ENCODE results near the gene BTN2A1. TPM values are rescaled to one million over a fixed set of nuclear protein-coding genes. Genes with fewer than 3 reads are reported as not detected.

Gene BTN2A1
- polyA plus RNA-seq, 10 donors = 20.6 to 31.2 (median 25.7) TPM

DNA sequence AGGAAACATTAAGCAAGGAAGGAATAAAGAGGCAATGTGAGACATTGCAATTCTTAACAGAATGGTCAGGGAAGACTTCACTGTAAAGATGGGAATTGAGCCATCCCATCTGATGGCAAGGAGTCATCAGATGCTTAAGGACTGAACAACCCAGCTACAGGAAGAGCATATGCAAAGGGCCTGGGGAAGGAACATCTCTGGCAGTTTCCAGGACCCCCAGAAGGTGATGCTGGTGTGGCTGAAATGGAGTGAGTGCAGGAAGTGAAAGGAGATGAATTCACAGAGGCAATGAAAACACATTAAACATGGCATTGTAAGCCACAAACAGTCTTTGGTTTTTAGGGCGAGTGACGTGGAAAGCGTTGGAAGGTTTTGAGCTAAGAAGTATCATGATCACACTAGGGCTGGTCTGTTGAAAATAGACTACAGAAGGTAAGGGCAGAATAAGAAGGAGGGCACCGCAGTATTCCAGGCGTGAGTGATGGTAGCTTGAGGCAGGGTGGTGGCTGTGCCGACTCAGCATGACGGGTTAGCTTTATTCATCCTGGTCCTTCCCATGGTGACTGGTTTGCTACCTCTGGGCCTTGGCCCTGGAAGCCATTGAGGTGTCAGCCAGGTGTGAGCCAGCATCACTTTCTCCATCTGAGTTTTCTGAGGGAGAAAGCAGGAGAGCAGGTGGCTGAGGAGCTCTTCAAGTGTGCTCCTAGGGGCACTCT is 6.8 kb downstream of the BTN2A1 start:
- no peak for DNase-seq

DNA sequence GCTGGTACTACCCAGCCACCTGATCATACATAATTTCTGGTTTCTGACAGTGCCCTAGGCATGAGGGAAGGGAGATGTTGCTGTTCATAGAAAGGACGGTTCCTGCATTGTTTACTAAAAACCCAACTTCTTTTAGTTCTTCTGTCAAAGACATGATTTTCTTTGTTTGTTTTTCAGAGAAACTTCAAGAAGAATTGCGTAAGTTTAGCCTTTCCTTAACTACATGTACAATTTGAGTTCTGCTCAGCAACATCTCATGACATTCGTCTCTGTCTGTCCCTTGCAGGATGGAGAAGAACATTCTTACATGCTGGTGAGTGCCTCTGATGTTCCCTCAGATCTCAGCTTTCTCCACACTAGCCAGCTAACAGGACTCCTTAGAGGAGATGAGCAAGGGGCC is 8.0 kb downstream of the BTN2A1 start:
- DNase-seq = no peak

DNA sequence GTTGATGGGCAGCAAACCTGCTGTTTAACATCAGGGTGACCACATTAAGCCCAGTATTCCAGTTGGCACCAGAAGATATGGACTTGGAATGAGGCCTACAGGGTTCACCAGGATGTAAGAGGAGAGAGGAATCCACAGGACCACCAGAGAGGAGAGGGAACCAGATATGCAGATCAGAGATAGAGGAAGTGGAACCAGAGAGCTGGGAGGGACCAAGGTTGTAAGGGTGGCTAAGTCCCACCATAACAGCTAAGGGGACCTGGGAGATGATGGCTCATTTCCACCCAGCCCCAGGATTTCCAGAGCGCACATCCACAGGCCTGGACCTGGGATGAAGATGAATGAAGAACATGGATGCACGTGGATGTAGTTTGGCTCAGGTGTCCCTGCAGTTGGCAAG is 11.1 kb downstream of the BTN2A1 start:
- DNase-seq = no peak

DNA sequence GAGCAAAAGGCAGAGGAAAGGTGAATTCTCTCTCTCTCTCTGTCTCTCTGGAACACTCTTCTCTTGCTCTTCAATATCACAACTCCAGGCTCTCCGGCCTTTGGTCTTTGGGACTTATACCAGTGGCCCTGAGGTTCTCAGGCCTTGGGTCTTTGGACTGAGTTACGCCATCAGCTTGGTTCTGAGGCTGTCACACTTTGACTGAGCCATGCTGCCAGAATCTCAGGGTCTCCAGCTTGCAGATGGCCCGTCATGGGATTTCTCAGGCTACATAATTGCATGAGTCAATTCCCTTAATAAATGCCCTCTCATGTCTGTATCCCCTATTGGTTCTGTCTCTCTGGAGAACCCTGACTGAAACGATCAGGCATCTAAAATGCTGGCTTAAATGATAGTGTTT is 12.9 kb downstream of the BTN2A1 start:
- DNase-seq = no peak

DNA sequence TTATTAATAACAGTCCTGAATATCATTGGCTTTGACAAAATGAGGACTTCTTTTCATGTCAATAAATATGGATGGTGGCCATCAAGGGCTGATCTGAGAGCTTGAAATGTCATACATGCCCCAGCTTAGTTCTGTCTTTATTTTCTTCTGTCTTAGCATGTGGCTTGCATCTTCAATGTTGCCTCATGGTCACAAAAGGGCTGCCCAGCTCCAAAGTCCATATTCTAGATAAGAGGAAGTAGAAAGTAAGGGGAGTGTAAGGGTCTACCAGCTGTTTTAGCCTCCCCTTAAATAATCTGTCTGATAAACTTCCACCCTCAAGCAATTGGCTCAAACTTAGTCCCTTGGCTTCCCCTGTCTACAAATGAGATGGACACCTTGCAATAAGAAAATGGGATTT is 14.2 kb downstream of the BTN2A1 start:
- DNase-seq = no peak

DNA sequence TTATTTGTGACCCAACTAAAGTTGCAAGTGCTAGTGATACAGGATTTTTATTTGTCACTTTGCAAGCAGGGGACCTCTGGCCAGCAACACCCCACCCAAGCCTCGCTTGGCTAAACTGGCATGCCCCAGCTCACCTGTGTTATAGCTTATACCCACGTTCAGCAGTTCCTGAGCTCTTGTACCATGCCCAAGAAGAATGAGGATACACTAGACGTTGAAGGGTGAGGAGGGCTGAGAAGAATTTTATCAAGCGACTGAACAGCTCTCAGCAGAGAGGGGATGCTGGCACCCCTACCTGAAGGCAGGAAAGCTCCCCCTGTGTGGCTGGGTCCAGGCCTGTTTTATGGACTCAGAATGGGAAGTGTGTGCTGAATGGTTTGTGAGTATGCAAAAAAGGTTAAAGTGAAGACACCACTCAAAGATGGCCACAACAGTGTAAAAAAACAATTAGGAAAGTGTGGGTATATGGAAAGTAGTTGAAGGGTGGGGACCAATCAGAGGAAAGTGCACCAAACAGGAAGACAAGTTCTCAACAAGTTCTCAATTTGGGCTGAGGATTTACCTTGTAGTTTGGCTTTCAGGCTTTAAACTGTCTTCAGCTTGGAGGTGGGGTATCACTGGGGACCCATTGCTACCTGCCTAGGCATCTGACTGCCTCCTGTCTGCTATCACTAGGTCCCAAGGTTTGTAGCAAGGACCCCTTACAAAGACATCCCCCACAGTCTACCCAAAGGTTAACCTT is 15.0 kb downstream of the BTN2A1 start:
- DNase-seq = no peak

DNA sequence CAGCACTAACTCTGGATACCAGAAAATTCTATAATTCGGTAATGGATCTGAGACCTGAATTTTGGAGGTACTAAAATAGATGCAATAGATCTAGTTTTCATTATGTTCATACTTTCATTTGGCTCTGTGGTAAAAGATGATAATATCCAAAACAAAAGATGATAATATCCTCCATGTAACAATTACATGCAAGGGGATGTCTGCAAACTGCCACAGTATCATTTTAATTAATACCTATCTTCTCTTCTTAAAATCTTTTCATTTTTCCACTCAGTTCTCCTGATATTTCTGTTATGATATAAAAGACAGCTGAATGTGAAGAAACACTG is 15.6 kb downstream of the BTN2A1 start:
- DNase-seq = no peak

DNA sequence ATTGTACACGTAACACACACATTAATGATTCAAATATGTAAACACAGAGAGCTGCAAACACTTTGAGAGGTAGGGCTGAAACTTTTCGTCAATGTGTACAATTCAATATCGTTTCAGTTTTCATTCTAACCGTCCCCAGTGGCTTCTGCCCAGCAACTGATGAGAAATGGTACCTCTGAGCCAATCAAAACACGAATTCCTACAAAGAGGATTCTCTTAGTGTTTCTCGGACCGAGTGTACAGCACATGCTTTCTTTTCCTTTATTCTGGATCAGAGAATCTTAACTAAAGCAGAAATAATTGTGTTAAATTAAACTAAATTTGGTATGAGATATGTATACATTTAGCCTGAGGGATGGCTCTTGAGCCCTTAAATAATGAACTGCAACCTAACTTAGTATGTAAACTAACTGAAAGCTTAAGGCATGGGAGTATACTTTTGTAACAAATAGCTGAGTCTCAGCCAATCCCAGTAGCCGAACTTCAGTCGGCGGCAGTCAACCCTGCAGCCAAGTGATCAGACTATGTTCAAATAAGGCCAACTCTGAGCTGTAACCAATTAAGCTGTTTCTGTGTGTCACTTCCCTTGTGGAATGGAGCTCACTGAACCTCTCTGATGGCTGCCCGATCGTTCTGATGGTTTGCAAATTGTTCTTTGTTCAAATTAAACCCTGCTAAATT is 16.1 kb downstream of the BTN2A1 start:
- peak; percentile 90 to 96 (median 95) for DNase-seq

DNA sequence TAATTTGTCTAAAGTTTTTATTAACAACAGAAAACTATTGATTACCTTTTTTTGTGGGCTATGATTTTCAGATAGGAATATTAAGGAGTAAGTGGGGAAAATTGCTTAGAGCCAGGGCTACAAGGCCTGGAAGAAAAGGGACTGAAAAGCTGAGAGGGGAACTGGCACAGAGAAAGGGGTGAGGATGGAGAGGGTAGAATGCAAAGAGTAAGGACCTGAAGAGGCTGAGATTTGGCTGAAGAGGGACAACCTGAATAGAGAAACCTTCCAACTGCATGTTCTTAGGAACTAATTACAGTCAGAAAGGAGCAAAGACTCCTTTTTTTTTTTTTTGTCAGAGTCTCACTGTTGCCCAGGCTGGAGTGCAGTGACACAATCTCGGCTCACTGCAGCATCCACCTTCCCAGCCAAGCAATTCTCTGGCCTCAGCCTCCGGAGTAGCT is 16.7 kb downstream of the BTN2A1 start:
- DNase-seq = peak in 1 of 3 donors; percentile 20

DNA sequence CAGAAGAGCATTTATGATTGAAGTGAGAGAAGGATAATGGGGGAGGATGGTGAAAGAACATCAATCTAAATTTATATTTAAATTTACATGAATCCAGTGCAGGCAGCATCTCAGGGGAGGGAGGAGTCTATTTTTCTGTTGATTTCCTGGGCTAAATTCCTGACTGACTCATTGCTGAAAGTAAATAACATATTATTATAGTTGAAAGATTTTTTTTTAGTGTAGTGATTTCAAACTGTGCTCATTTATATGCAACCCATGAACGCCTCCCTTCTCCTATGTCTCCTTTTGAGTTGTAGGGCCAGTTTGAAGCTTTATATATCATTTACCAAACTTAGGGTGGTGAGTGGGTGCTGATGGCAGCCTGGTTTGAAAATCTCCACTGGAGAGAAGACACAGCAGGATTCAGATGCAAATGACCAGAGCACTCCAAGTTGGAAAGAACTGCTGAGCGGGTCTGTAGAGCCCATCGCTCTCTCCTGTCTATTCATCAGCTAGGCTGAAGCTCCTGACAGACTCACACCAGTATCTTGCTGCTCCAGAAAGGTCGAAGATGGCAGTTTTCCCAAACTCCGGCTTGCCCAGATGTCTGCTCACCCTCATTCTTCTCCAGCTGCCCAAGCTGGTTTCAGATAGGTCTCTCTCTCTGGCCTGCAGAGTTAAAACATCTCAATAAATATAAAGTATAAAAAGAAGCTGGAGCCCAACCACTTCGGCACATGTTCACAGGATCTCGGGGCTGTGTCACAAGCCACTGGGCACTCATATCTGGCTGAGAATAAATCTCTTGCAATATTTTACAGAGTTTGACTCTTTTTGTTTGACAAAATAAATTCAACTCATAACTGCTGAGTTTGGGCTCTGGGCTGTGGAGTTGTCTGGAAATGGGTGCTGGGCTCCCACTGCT is 18.3 kb downstream of the BTN2A1 start:
- no peak for DNase-seq

DNA sequence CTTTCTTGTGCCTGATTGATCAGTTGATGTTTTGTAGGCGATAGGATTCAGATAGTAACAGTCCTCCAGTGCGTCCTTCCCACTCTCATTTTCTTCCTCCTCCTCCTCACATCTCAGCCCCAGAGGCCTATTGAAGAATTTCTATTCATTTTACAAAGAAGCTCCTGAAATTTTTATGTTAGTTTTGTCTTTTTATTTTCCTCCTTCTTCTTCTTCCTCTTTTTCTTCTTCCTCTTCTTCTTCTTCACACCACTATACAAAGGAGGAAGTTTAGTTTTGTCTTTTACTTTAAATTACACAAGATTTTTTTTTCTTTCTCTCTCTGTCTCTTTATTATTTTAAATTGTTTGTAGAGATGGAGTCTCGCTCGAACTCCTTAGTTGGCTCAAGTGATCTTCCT is 19.1 kb downstream of the BTN2A1 start:
- no peak for DNase-seq

DNA sequence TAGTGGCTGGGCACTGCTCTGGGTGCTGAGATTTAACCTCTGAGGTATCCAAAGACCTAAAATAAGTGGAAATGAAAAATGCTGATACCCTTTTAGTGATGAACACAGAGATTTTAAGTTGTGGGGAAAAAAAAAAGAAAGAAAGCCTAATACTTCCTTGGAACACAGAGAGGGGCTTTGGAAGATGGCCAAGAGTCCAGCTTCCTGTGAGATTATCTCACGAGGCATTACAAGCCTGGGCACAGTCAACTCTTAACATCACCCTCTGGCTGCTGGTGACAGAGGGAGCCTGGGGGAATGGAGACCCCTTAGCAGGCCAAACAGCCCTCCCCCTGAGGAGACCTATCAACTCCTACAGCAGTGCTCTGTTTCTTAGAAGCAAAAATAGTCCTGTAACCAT is 19.7 kb downstream of the BTN2A1 start:
- DNase-seq = peak in 1 of 3 donors; percentile 37

DNA sequence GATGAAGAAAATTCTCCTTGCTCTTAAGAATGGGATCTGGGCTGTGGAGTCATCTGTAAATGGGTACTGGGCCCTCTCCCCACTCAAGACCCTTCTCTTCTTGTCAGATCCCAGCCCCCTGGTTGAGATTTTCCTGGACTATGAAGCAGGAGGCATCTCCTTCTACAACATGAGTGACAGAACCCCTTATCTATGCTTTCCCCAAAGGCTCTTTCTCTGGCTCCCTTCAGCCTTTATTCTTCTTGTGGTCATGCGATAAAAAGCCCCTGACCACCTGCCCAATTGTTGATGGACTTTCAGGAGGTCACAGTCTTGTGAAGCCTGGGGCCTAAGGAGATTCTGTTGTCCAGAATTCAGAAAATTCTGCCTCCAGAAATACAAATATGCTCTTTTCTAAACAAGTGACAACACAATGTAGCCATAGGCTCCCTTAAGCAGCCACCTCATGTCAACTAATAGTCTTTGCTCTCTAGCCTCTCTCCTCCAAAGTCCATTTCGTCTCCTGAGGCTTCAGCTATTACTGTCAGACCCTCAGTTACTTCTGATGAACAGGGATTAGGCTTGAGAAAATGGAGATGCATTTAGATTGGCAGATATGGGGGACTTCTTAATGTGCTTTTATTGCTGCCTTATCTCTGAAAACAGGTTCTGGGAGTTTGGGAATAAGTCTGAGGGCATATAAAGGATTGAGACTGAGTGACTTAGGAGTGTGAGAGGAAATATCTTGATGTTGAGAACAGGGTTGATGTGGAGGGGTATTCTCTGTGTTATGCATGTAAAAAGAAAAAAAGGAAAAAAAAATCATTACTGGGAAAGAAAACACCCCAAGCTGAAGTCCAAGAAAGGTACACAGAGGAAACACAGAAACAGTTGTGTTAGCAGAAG is 20.6 kb downstream of the BTN2A1 start:
- DNase-seq = no peak

DNA sequence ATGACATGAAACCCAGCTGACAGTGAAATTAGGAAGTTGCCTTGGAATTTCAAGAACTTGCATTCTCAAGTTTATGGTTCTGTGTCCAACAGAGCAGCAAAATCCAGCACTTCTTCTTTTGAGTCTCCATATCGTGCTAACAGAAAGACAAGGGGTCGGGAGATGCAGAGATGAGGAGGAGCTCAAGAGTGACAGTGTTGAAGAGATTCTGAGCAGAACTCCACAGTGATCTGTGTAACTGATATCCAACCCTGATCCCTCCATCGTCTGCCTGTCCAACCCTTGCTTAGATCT is 21.2 kb downstream of the BTN2A1 start:
- no peak for DNase-seq

DNA sequence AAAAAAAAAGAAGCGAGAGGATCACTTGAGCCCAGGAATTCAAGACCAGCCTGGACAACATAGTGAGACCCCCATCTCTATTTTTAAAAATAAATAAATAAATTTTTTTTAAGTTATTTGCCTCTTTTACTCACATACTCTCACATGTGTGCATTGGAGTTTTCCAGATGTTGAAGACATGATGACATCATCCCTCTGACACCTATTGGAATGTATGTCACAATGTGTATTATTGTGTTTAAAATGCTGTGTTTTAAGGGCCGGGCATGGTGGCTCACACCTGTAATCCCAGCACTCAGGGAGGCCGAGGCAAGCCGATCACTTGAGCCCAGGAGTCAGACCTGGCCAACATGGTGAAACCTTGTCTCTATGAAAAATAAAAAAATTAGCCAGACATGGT is 24.6 kb downstream of the BTN2A1 start:
- no peak for DNase-seq

DNA sequence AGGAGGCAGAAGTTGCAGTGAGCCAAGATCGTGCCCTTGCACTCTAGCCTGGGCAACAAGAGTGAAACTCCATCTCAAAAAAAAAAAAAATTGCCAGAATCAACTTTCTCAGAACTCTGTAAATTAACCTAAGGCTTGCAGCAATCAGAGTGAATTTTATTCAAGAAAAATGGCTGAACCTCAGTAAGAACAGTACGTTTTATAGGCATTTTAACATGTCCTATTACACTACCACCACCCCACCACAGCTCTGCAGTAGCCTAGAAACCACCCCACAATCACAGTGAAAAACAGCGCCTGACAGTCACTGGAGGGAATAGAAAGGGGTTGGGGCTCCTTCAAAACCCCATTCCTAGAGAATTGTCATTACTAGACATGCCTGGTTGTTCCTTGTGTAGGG is 26.0 kb downstream of the BTN2A1 start:
- DNase-seq = no peak

DNA sequence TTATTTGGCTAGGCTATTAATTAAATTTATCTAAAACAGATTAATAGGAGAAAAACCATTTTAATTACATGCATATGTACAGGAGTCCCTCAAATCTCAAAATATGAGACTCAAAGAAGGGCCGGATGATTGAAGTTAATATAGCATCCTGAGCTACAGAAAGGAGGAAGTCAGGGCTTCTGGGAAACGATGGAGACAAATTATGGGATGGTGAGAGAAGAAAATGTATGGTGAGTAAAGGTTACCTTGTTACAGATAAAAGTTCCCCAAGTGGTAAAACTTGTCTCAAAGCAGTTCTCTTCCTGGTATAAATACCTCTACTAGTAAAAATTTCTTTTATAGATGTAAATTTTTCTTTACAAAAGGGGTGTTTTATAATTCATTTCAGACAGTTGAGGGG is 26.4 kb downstream of the BTN2A1 start:
- DNase-seq = no peak

DNA sequence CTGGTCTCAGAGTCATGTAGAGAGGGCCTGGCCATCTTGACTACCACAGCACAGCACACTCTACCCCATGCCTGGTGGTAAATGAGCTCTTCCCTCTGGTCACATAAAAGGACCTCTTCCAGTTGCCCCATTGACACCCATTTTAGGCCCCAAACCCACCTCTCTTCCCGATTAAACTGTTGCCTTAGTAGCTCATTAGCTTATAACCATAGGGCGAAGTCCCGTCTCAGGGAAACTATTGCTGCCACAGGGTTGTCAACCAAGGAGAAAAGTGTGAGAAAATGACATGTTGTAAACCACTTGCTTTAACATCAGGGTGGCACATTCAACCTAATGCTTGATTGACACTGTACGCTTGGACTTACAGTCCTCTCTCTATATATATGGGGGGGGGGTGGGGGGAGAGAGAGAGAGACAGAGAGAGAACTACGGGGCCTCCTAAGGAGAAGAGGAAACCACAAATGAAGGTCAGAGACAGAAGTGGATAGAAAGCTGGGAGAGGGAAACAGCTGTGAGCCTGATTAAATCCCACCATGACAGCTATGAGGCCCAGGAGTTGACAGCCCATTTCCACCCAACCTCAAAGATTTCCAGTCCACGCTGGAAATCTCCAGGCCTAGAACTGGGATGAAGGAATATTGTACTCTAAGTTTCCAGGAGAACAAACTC is 27.5 kb downstream of the BTN2A1 start:
- no peak for DNase-seq

DNA sequence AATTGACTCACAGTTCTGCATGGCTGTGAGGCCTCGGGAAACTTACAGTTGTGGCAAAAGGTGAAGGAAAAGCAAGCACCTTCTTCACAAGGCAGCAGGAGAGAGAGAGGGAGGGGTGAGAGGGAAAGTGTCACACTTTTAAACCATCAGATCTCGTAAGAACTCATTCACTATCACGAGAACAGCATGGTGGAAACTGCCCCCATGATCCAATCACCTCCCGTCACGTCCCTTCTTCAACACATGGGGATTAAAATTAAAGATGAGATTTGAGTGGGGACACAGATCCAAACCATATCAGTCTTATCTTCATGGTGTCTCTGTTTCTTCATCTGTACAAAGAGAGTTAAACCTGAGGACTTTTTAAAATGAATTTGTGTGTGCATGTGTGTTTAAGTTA is 28.6 kb downstream of the BTN2A1 start:
- DNase-seq = no peak

DNA sequence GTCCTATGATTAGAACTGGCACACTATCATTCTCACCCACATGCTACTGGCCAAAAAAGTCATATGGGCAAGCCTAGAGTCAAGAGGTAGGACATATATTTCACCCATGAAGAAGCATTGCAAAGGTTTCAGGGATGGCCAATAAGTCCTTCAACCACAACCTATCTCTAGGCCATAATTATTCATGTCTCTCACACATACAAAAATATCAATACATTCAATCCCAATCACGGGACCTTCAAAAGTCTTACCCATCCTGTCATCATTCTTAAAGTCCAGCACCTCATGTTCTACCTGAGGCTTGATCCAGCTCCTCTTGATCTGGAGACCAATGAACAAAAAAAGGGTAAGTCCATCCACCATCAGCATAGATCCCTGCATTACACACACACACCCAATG is 29.7 kb downstream of the BTN2A1 start:
- DNase-seq = no peak
